ENCODE measurements around the gene TRPM5.

TRPM5 gene

GRCh38 chr11:2452321-2453012, 8.2 kb upstream of the TRPM5 start:
- DNase-seq: no peak

DNA sequence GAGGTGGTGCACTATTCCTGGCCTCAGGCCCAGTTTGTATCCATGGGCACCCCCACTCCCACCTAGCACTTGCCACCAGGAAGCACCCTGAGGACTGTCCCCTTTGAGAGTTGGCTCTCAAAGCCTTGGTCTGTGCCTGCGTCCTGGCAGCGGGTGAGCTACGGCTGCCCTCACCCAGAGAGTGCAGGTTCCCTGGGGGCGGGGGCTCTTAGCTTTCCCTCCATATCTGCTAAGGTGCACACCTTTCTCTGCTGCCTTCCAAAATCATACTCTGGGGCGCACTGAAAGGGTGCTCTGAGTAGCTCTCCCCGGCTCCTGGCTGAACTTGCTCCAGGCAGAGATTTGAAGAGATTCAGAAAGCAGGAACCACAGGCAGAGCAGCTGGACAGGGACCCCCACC, 7.6 kb upstream of the TRPM5 start:
- no peak for DNase-seq

DNA sequence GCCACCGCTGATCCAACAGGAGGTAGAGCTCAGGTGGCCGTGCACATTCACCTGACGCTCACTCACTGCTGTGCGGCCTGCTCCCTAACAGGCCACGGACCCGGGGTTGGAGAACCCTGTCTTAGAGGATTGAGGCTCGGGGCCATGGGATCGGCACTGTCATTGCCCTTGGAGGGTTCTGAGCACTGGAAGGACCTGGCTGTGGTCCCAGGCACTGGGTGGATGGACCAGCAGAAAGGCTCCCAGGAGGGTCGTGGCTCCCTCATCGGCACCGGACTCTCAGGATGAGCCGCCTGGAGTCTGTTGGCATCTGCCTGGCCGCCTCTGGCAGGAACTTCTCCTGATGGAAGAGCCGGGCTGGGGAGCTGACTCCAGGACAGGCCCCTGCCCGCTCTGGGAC, 7.0 kb upstream of the TRPM5 start:
- DNase-seq: no peak

- DNase-seq: no peak
Measured at GRCh38 chr11:2450321-2451041, 6.2 kb upstream of the TRPM5 start.

- DNase-seq: no peak
Measured at GRCh38 chr11:2449548-2450320, 5.4 kb upstream of the TRPM5 start.

DNA sequence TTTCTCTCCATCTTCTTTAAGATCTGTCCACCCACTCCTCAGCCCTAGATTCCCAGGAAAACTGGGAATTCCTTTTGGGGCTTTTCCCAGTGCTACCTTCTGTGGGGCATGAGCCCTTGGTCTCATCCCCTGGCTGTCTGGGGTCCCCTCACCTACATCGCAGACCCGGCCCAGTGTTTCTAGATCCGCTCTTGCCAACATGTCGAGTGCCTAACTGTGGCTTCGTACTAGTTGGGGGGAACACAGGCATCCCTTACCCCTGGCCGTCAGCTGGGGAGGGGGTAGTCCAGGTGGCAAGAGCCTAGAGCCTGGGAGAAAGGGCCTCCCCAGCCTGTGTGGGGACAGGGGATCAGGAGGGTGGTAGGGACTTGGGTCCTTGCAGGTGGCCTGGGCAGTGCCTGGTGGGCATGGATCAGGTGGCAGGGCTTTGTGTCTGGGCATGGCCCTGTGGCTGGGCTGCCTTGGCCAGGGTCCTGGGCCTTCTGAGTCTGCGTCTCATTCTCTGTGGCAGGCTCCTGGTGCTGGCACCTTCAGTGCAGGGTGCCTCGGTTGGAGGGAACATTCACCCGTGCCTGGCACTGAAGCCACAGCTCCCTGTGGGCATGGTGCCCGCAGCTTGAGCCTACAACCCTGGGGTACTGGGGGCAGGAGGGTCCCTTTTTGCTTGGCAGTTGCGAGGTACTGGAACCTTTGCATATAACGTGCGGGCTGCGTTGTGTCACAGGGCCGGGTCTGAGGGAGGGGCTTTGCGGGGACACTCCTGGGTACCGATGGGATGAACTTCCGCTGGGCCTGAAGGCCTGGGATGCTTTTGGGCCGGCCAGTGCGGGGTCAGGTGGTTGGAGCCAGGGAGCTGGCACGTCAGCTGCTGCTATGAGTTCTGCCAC, 4.6 kb upstream of the TRPM5 start:
- DNase-seq: no peak

DNA sequence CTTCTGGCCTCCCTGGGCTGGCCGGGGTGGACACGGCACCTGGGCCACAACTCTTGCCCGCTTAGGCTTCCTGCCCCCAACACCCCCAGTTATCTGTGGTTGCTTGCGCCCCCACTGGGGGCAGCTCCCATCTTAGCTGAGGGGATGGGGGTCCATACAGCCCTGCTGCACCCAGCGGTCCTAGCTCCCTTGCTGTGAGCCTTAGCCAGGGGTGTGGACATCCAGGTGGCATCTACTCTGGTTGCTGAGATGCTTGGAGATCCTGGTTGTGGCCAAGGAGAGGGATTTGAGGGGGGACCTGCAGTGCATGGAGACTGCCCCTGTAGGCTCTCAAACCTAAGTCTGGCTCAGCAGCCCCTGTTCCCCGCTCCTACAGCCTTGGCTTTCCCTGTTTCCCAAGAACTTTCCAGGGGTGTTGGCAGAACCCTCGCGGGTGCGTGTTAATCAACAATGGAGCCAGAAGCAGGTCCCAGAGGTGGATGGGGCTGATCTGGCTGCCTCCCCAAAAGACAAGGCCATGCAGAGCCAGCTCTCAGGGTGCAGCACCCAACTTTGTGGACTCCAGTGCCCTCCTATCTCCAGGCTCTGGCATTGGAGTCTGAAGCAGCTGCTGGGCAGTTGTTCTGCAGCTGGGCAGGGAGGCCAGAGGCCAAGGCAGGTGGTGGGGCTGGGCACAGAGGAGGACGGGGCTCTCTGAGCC, 3.8 kb upstream of the TRPM5 start:
- DNase-seq: no peak

DNA sequence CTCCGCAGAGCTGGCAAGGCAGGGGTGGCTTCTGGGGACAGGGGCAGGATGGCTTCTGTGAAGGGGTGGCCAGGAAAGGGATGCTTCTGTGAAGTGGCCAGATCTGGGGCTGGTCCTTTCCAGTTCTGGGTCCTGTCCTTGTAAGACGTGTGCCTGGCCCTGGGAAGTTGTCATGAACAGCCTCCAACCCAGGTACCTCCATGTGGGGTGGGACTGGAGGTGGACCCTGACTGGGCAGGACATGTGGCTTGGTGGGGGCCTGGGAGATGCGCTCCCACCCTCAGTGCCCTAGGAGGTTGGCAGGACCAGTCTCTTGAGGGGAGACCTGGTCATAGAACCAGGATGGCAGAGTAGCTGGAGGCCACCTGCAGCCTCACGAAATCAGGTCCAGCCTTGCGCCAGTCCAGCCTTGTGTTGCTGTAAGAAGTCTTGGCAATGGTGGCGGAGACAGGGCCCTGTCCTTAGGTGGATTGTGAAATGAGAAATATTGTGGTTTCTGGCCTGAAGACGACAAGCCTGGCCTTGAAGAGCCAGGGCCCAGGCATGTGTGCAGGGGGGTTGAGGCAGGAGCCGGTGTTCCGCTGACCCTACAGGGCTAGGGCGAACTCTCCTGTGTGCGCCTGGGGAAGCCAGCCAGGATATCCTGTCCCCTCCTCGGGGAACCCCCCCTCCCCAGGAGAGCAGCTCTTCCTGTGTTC, 3.1 kb upstream of the TRPM5 start:
- no peak for DNase-seq

GRCh38 chr11:2446590-2447252, 2.4 kb upstream of the TRPM5 start:
- DNase-seq: peak; percentile 11

- DNase-seq: no peak
Measured at GRCh38 chr11:2445746-2446551, 1.6 kb upstream of the TRPM5 start.

DNA sequence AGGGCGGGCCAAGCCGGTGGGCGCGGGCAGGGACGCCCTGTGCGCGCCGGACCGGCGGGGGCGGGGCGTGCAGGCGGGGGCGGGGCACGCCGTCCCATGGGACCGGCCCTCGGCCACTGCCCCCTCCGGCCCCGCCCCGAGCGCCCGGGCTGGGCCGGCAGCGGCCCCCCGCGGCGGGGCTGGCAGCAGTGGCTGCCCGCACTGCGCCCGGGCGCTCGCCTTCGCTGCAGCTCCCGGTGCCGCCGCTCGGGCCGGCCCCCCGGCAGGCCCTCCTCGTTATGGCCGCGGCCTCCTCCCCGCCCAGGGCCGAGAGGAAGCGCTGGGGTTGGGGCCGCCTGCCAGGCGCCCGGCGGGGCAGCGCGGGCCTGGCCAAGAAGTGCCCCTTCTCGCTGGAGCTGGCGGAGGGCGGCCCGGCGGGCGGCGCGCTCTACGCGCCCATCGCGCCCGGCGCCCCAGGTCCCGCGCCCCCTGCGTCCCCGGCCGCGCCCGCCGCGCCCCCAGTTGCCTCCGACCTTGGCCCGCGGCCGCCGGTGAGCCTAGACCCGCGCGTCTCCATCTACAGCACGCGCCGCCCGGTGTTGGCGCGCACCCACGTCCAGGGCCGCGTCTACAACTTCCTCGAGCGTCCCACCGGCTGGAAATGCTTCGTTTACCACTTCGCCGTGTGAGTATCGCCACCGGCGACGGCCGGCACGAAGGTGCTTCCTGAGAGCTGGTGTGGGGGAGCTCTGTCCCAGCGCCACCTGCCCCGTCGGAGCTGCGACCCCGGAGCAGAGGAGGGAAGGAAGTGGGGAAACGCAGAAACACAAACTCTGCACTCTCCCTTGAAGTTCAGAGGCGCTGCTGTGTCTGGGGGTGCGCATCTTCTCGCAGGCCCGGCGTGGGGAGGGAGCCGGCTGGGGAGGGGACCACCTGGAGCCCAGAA, 769 bp upstream of the TRPM5 start, which contains the start of gene KCNQ1:
TSS of gene KCNQ1 (plus strand) at position 188 of the 925 bp plus-strand sequence. CDS start at position 279, 91 bp downstream.
- DNase-seq: peak; percentile 52

DNA sequence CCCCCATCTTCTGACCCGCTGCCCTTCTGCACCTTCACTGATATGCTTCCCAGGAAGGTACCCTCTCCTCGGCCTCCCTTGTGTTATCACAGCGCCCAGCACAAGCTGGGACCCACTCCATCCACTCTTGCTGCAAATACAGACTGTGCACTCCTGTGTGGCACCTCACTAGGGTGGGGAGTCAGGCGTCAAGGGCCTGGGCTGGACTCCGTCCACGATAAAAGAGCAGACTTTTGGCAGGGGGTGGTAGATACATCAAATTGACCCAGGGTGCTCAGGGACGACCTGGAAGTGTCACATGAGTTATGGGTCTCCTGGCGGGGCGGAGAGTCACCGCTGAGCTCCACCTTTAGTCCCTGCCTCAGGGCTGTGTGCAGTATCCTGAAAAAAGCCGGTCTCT, 908 bp downstream of the TRPM5 start:
- DNase-seq: no peak

DNA sequence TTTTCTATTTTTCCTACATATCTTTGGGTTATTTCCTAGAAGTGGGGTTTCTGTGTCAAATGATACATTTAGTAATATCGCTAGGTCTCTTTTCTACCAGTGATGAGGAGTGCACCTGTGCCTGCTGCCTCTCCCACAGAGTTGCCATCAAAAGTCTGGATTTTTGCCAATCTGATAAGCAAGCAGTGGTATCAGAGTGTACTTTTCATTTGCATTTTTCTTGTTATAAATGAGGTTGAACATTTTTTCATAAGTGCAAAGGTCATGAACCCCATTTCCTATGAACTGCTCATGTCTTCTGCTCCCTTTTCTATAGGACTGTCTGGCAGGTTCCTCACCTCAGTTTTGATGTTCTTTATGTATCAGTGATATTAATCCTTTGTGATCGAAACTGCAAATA, 1.7 kb downstream of the TRPM5 start:
- DNase-seq: no peak

GRCh38 chr11:2441171-2441570, 3.1 kb downstream of the TRPM5 start:
- no peak for DNase-seq

GRCh38 chr11:2440646-2441045, 3.7 kb downstream of the TRPM5 start:
- DNase-seq: no peak

- DNase-seq: no peak
Measured at GRCh38 chr11:2439820-2440219, 4.5 kb downstream of the TRPM5 start.

DNA sequence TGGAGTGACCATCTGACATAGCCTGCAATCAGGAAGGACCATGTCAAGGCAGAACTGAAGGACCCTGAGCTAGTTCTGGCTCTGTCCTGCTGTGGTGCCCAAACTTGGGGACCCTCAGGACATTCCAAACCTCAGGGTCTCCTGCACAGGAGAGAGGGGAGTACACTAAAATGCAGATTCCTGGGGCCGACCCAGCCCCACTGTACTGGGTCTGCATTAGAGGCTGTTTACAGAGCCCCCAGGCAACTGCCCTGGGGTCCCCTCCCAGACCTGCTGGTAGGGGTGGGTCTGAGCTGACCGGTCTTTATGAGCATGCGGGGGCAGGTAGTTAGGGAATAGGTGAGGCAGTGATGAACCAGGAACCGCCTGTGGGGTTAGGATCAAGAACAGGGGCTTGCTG, 6.8 kb downstream of the TRPM5 start:
- DNase-seq: no peak

- no peak for DNase-seq
Measured at GRCh38 chr11:2436521-2437031, 7.7 kb downstream of the TRPM5 start.

All from activated CD4-positive, alpha-beta T cell treated with anti-CD3 and anti-CD28 coated beads, Interleukin-2, Interleukin-6, amounts not matched to agents 100 ng/mL and 50 ng/mL, durations not matched to agents 16 hours and 8 hours (primary cell).